ENCODE data around the gene ATP1B2. TPM values are rescaled to one million over a fixed set of nuclear protein-coding genes. Genes with fewer than 3 reads are reported as not detected.

The ATP1B2 gene
- total and polyA plus RNA-seq, 2 of the 8 experiments (the other 6 are each of a cell fraction or from before 2014, with no cell fraction given): 9.1 to 21.0 TPM

GRCh38 chr17:7634384-7634783 is 16.3 kb upstream of the ATP1B2 start (continued):
- peak; percentile 81 to 89 for TF ChIP-seq RAD21 (IDR thresholded peaks at IDR 0.05 in 1 of 2, conservative IDR thresholded peaks at IDR 0.05 in 1 of 2; ENCODE audit: low read depth in 2 of 2, low read length in 2 of 2)
- 0 out of 2 replicates have a peak, but pooled peaks have one; percentile 21 for TF ChIP-seq SP1 (IDR thresholded peaks at IDR 0.05; ENCODE audit: low read depth, low read length)
- 0 out of 2 replicates have a peak, but pooled peaks have one; percentile 52 for TF ChIP-seq YY1 (IDR thresholded peaks at IDR 0.05; ENCODE audit: low read depth, low read length)
- TF ChIP-seq BRCA1 (IDR thresholded peaks at IDR 0.05; ENCODE audit: low read depth, low read length): no peak
- TF ChIP-seq RXRA (IDR thresholded peaks at IDR 0.05; ENCODE audit: insufficient read depth, low read depth, low read length): no peak
- no peak for TF ChIP-seq CHD1 (IDR thresholded peaks at IDR 0.05; ENCODE audit: low read depth, low read length)
- no peak for TF ChIP-seq SUZ12 (IDR thresholded peaks at IDR 0.05; ENCODE audit: low read length)

Data from H1 (cell line).